H1 (cell line): ENCODE measurements around the gene FAM184B. TPM values are rescaled to one million over a fixed set of nuclear protein-coding genes. Genes with fewer than 3 reads are reported as not detected.

Experiments used
- HDAC6 ChIP-seq: IDR thresholded peaks from one replicate; pipeline ENCODE4 v1.7.1; 2012; ENCODE audit warnings: low read depth, mild to moderate bottlenecking, inconsistent platforms, low read length, moderate library complexity
- KDM4A ChIP-seq: IDR thresholded peaks from one replicate; pipeline ENCODE4 v1.7.1; 2012; ENCODE audit warnings: low read depth, mild to moderate bottlenecking, moderate library complexity, low read length, inconsistent platforms; ENCODE audit not compliant: severe bottlenecking
- MAFK ChIP-seq: IDR thresholded peaks from 2 replicates; pipeline ENCODE4 v1.6.1; 2012; ENCODE audit warnings: low read depth, mild to moderate bottlenecking, improper control_type of control experiment, low read length
- polyA plus RNA-seq, 7 experiments: library from polyadenylated mRNA; depleted of rRNA in 3 of 7; stranded (reverse) in 5 of 7; unstranded in 2 of 7; fragments of >200 nt in 5 of 7; fragments of 200-250 nt in 2 of 7; gene quantifications; 1 replicate in 5 of 7; 2 replicates in 1 of 7; 4 replicates in 1 of 7; pipeline versions ENCODE4 v1.2.1 to v1.2.3, GENCODE V29; 2011 to 2013; ENCODE audit warnings: missing spikeins in 2 of 7, mixed read lengths in 2 of 7
- total RNA-seq: library from RNA; stranded (reverse); fragmentation: NEBNext Ultra II Directional; extraction: Animal tissue kit (Norgen Biotek cat#: 25700); gene quantifications from 2 replicates; pipeline ENCODE4 v1.2.1, GENCODE V29; 2021

Gene FAM184B
- total and polyA plus RNA-seq, 2 of the 8 experiments (the other 6 are each of a cell fraction or from before 2014, with no cell fraction given) = 0.05 to 0.39 TPM

- TF ChIP-seq HDAC6 = no peak
- TF ChIP-seq MAFK = no peak
- TF ChIP-seq KDM4A = no peak
Observed at GRCh38 chr4:17765514-17766286, 15.7 kb downstream of the FAM184B start (continued).
